OCI-LY7 (cell line): ENCODE data around the gene GLYAT.
"Not testable (repeated sequence)": the region's sequence is repeated elsewhere in the genome, so short reads cannot be mapped to it uniquely, and the experiment has no call there.

Source experiments
- EZH2phosphoT487 ChIP-seq: fragments of 200-600 bp; sonication (generic); IDR thresholded peaks from 2 replicates; pipeline ENCODE4 v1.6.1; 2018; ENCODE audit warnings: low read depth, borderline replicate concordance, mild to moderate bottlenecking, mixed run types, antibody characterized with exemption, low read length, moderate library complexity, mixed read lengths
- TF ChIP-seq, protein P1 (sequence below): fragments of 200-600 bp; sonication (generic); conservative IDR thresholded peaks from 2 replicates; pipeline ENCODE4 v1.5.1; 2014; ENCODE audit warnings: mild to moderate bottlenecking, antibody characterized with exemption, low read length, moderate library complexity, mixed read lengths

DNA sequence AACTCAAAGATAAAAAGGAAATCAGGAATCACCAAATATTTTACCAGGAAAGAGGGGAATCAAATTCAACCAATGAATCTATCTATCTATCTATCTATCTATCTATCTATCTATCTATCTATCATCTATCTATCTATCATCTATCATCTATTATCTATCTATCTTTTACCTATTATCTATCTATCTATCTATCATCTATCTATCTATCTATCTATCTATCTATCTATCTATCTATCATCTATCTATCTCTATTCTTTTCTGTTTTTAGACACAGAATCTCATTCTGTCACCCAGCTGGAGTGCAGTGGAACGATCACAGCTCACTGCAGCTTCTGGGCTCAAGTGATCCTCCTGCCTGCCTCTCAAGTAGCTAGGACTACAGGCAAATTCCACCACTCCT, 54.2 kb downstream of the GLYAT start:
- not testable (repeated sequence) for TF ChIP-seq EZH2phosphoT487
- TF ChIP-seq, protein P1, sequence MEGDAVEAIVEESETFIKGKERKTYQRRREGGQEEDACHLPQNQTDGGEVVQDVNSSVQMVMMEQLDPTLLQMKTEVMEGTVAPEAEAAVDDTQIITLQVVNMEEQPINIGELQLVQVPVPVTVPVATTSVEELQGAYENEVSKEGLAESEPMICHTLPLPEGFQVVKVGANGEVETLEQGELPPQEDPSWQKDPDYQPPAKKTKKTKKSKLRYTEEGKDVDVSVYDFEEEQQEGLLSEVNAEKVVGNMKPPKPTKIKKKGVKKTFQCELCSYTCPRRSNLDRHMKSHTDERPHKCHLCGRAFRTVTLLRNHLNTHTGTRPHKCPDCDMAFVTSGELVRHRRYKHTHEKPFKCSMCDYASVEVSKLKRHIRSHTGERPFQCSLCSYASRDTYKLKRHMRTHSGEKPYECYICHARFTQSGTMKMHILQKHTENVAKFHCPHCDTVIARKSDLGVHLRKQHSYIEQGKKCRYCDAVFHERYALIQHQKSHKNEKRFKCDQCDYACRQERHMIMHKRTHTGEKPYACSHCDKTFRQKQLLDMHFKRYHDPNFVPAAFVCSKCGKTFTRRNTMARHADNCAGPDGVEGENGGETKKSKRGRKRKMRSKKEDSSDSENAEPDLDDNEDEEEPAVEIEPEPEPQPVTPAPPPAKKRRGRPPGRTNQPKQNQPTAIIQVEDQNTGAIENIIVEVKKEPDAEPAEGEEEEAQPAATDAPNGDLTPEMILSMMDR: not testable (repeated sequence)
